Stimulated activated CD8-positive, alpha-beta memory T cell treated with anti-CD3 and anti-CD28 coated beads, Interleukin-7, amount 100 ng/mL, for 48 hours (primary cell): Measurements from ENCODE around the gene RBMX2.

Source experiments
- DNase-seq, 2 donors: peaks; one replicate each; pipeline ENCODE4 v3.0.0-alpha.2; 2020; ENCODE audit warnings: low read depth in 1 of 2; ENCODE audit errors: extremely low read depth in 1 of 2

The RBMX2 gene

DNA sequence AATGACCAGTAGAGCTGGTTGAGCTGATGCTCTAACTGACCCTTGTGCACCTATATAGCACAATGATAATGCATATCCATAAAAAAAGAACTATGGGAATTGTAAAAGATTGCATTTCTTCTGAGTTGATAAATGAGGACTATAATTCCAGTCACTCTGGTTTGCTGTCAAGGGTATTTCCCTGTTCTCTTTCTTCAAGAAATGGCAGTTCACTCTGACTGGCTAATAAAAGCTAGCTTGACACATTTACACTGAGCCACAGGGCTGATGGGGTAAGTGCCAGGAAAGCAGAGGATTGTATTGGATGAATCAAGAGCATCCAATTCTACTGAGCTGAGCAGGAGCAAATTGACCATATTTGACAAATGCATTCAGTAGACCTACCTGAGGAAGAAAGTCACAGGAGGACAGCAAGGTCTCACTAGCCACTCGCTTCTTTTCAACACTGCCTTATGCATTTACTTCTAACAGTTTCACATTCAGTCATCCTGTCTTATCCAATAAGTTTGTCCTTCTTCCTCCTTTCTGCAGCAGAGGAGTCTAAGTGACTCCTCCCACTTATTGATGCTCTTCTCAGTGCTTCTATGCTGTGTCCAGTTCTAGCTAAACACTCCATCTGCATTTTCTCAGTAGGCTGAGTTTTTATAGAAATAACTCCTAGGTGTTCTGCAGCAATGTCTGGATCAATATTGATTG lies 43.0 kb downstream of the RBMX2 start:
- no peak for DNase-seq

DNA sequence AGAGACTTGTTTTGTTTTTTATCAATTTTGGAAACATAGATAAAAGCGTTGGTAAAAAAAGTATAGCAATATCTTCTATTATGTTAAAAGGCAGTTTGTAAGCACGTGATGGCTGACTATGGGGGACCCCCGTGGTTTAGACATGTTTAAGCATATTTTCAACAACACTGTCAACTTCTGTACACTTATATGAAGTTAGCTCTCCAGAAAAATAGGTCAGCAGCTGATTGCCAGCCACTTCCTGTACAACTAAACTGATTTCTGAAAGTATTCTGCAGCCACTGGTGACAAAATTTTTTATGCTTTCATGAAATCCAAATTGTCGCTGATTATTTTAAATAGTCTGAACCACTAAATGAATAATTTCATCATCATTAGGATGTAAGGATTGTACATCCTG lies 45.2 kb downstream of the RBMX2 start:
- DNase-seq: no peak
